ENCODE measurements around the gene COX7A2L. TPM values are rescaled to one million over a fixed set of nuclear protein-coding genes. Genes with fewer than 3 reads are reported as not detected.
"Not testable (repeated sequence)": the region's sequence is repeated elsewhere in the genome, so short reads cannot be mapped to it uniquely, and the experiment has no call there.

The COX7A2L gene
- polyA plus RNA-seq, 6 donors from 2014 or later = 120 to 219 (median 138) TPM

GRCh38 chr2:42340938-42341636 is 19.9 kb downstream of the COX7A2L start:
- ATAC-seq (ENCODE audit: low read depth in 2 of 2) (no peak), DNase-seq (no peak)
- H3K9me3 Mint-ChIP-seq = peaks cover 0 to 3% (median 0%) of the 10 kb centered on the region in 7 donors
- H3K27ac Mint-ChIP-seq = peak overlapping the region in 2 of 6 donors; percentile 22 to 56
- peaks cover 11 to 20% (median 14%) of the 10 kb centered on the region in 3 donors for H3K4me1 Mint-ChIP-seq
- no peak overlapping the region for H3K4me3 Mint-ChIP-seq
- H3K27me3 Mint-ChIP-seq = no peaks in the 10 kb centered on the region
- peaks cover 8 to 40% of the 10 kb centered on the region in 2 donors for H3K36me3 Mint-ChIP-seq

GRCh38 chr2:42340045-42340937 is 20.7 kb downstream of the COX7A2L start:
- no peak for ATAC-seq (ENCODE audit: low read depth in 2 of 2)
- Mint-ChIP-seq H3K27me3 (no peaks in the 10 kb centered on the region), H3K9me3 (peaks cover 0 to 3% (median 0%) of the 10 kb centered on the region in 7 donors), H3K4me1 (peaks cover 11 to 20% (median 14%) of the 10 kb centered on the region in 3 donors), H3K36me3 (peaks cover 8 to 40% of the 10 kb centered on the region in 2 donors), H3K27ac (peak overlapping the region; percentile 38 to 89 (median 72)), H3K4me3 (no peak overlapping the region)
- no peak for DNase-seq

GRCh38 chr2:42339191-42339912 is 21.7 kb downstream of the COX7A2L start:
- ATAC-seq (ENCODE audit: low read depth in 2 of 2) = no peak
- no peaks in the 10 kb centered on the region for H3K27me3 Mint-ChIP-seq
- H3K27ac Mint-ChIP-seq = peak overlapping the region in 3 of 6 donors; percentile 37 to 69 (median 38)
- DNase-seq = no peak
- H3K4me3 Mint-ChIP-seq = no peak overlapping the region
- H3K36me3 Mint-ChIP-seq = peaks cover 8 to 40% of the 10 kb centered on the region in 2 donors
- H3K4me1 Mint-ChIP-seq = peaks cover 11 to 20% (median 14%) of the 10 kb centered on the region in 3 donors
- H3K9me3 Mint-ChIP-seq = peaks cover 0 to 3% (median 0%) of the 10 kb centered on the region in 7 donors

- peaks cover 0 to 3% (median 0%) of the 10 kb centered on the region in 7 donors for H3K9me3 Mint-ChIP-seq
- H3K4me3 Mint-ChIP-seq = no peak overlapping the region
- no peak for ATAC-seq (ENCODE audit: low read depth in 2 of 2)
- peaks cover 11 to 39% of the 10 kb centered on the region in 2 donors for H3K36me3 Mint-ChIP-seq
- no peak for DNase-seq
- H3K27me3 Mint-ChIP-seq = no peaks in the 10 kb centered on the region
- peak overlapping the region in 4 of 6 donors; percentile 45 to 76 (median 54) for H3K27ac Mint-ChIP-seq
- H3K4me1 Mint-ChIP-seq = peaks cover 11 to 20% (median 14%) of the 10 kb centered on the region in 3 donors
These were observed 22.3 kb downstream of the COX7A2L start for GRCh38 chr2:42338567-42339190.

- no peak for ATAC-seq (ENCODE audit: low read depth in 2 of 2)
- peak overlapping the region in 5 of 6 donors; percentile 42 to 76 (median 52) for H3K27ac Mint-ChIP-seq
- no peaks in the 10 kb centered on the region for H3K27me3 Mint-ChIP-seq
- H3K36me3 Mint-ChIP-seq = peaks cover 18 to 41% of the 10 kb centered on the region in 2 donors
- H3K4me1 Mint-ChIP-seq = peaks cover 10 to 20% (median 11%) of the 10 kb centered on the region in 3 donors
- H3K4me3 Mint-ChIP-seq = no peak overlapping the region
- no peak for DNase-seq
- peaks cover 0 to 3% (median 0%) of the 10 kb centered on the region in 7 donors for H3K9me3 Mint-ChIP-seq
These were observed 23.0 kb downstream of the COX7A2L start for GRCh38 chr2:42337846-42338566.

DNA sequence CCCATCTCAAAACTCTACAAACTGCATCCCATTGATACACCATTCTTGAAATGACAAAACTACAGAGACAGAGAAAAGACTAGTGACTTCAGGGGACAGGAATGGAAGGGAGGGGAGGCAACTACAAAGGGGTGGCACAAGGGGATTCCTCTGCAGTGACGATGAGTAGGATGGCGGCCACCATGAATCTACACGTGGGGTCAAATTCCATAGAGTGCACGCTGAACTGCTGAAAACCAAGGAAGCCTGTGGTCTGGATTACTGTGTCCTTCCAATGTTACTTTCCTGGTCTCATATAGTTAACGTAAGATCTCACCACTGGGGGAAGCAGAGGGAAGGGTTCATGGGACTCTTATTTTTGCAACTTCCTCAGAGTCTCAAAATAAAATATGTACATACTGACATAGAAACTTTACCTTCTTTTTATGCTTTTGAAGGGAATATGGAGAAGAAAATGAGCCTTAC is 23.6 kb downstream of the COX7A2L start:
- DNase-seq (no peak), ATAC-seq (ENCODE audit: low read depth in 2 of 2) (no peak)
- Mint-ChIP-seq H3K9me3 (peaks cover 0 to 3% (median 0%) of the 10 kb centered on the region in 7 donors), H3K36me3 (peaks cover 21 to 47% of the 10 kb centered on the region in 2 donors), H3K27me3 (no peaks in the 10 kb centered on the region), H3K27ac (peak overlapping the region in 1 of 6 donors; percentile 35), H3K4me3 (no peak overlapping the region), H3K4me1 (peaks cover 9 to 18% (median 10%) of the 10 kb centered on the region in 3 donors)

DNA sequence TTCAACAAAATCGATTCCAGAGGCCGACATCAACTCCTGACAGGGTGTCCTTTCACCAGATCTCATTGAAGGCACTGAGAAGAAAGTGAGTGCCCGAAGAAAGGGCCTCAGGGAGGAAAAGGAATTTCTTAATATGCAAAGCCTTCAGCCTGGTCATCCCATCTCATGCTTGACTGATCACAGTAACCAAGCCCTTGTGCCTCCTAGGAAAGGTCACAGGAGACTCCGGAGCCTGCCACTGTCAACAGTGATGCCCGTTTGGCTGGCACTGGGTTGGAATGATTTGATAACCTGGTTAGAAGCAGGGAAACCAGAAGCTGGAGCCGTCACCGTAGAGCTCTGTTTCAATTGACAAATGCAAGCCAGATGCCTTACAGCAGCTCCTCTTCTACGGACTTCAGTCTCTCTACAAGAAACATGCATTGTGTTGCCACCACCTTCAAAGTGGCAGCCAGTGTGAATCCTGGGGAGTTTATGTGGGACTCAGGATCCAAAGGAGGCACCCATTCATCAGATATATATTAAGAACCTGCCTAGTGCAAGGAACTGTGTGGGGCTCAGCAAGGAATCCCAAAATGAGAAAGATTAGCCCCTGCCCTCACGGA is 24.6 kb downstream of the COX7A2L start:
- peaks cover 0 to 3% (median 0%) of the 10 kb centered on the region in 7 donors for H3K9me3 Mint-ChIP-seq
- ATAC-seq (ENCODE audit: low read depth in 2 of 2) (no peak), DNase-seq (no peak)
- H3K27me3 Mint-ChIP-seq = no peaks in the 10 kb centered on the region
- peaks cover 6 to 14% (median 10%) of the 10 kb centered on the region in 3 donors for H3K4me1 Mint-ChIP-seq
- peaks cover 25 to 47% of the 10 kb centered on the region in 2 donors for H3K36me3 Mint-ChIP-seq
- H3K4me3 Mint-ChIP-seq = peak overlapping the region in 1 of 8 donors; percentile 22
- H3K27ac Mint-ChIP-seq = peak overlapping the region in 2 of 6 donors; percentile 12 to 16

GRCh38 chr2:42335514-42336104 is 25.4 kb downstream of the COX7A2L start:
- Mint-ChIP-seq H3K36me3 (peaks cover 25 to 44% of the 10 kb centered on the region in 2 donors), H3K27me3 (no peaks in the 10 kb centered on the region), H3K27ac (peak overlapping the region in 1 of 6 donors; percentile 73), H3K4me1 (peaks cover 6 to 13% (median 10%) of the 10 kb centered on the region in 3 donors), H3K4me3 (peak overlapping the region in 1 of 8 donors; percentile 22), H3K9me3 (peaks cover 0 to 3% (median 0%) of the 10 kb centered on the region in 7 donors)
- ATAC-seq (ENCODE audit: low read depth in 2 of 2) (no peak), DNase-seq (no peak)

- not testable (repeated sequence) for H3K27ac Mint-ChIP-seq; H3K9me3 Mint-ChIP-seq; H3K27me3 Mint-ChIP-seq; H3K4me1 Mint-ChIP-seq; ATAC-seq (ENCODE audit: low read depth in 2 of 2); DNase-seq; H3K4me3 Mint-ChIP-seq
- H3K36me3 Mint-ChIP-seq = peaks cover 25 to 36% of the 10 kb centered on the region in 2 donors
These were observed 26.2 kb downstream of the COX7A2L start for GRCh38 chr2:42334865-42335264.

- peak overlapping the region in 1 of 6 donors; percentile 62 for H3K27ac Mint-ChIP-seq
- peaks cover 30 to 32% of the 10 kb centered on the region in 2 donors for H3K36me3 Mint-ChIP-seq
- ATAC-seq (ENCODE audit: low read depth in 2 of 2) = no peak
These were observed 26.8 kb downstream of the COX7A2L start for GRCh38 chr2:42334220-42334619.

DNA sequence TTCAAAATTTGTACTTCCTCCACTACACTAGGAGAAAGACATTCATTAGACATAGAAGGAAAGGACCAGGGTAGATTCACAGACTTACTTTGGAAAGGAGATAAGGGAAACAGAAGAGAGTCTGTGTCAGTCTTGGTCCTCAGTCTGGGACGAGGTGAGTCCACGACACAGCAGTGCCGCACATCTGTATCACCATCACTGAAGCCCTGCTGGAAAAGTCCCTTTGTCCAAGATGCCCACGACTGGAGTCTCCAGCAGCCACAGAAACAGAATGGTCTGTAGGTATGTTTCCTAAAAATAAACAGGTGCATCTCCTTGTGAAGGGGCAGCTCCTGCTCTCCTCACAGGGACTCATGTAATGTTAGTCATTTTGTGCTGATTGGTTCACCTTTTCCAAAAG is 27.4 kb downstream of the COX7A2L start:
- Mint-ChIP-seq H3K27ac (peak overlapping the region in 3 of 6 donors; percentile 24 to 48 (median 46)), H3K27me3 (no peaks in the 10 kb centered on the region), H3K36me3 (peaks cover 29 to 30% of the 10 kb centered on the region in 2 donors), H3K4me3 (no peak overlapping the region), H3K4me1 (peaks cover 0 to 6% (median 3%) of the 10 kb centered on the region in 3 donors), H3K9me3 (peaks cover 0 to 3% (median 0%) of the 10 kb centered on the region in 7 donors)
- ATAC-seq (ENCODE audit: low read depth in 2 of 2) (no peak), DNase-seq (no peak)

More at GRCh38 chr2:42334220-42334619, 26.8 kb downstream of the COX7A2L start:
- no peak for DNase-seq
- H3K4me3 Mint-ChIP-seq = no peak overlapping the region
- H3K27me3 Mint-ChIP-seq = no peaks in the 10 kb centered on the region
- H3K9me3 Mint-ChIP-seq = peaks cover 0 to 3% (median 0%) of the 10 kb centered on the region in 7 donors
- H3K4me1 Mint-ChIP-seq = peaks cover 0 to 6% (median 3%) of the 10 kb centered on the region in 3 donors
